Neuronal stem cell (in vitro differentiated cells): ENCODE data around the gene MAPT.

ENCODE experiments used
- DNase-seq: peaks from one replicate; pipeline ENCODE4 v3.0.0-alpha.2; 2013; ENCODE audit warnings: low spot score
- H2AFZ ChIP-seq: one replicate; pipeline ENCODE4 v1.6.1; 2013; ENCODE audit warnings: mild to moderate bottlenecking, low read length, inconsistent platforms
- H2AK5ac ChIP-seq: 2 replicates; pipeline ENCODE4 v1.6.1; 2013; ENCODE audit warnings: low read depth, mild to moderate bottlenecking, inconsistent platforms, low read length, moderate library complexity, mixed read lengths
- H2BK120ac ChIP-seq: 2 replicates; pipeline ENCODE4 v1.6.1; 2013; ENCODE audit warnings: low read depth, mild to moderate bottlenecking, inconsistent platforms, low read length, moderate library complexity, mixed read lengths
- H2BK12ac ChIP-seq: one replicate; pipeline ENCODE4 v1.6.1; 2013; ENCODE audit warnings: low read length, inconsistent platforms
- H2BK15ac ChIP-seq: 2 replicates; pipeline ENCODE4 v1.6.1; 2013; ENCODE audit warnings: mild to moderate bottlenecking, low read length, inconsistent platforms, mixed read lengths
- H2BK5ac ChIP-seq: one replicate; pipeline ENCODE4 v1.6.1; 2013; ENCODE audit warnings: inconsistent platforms, mild to moderate bottlenecking, low read length, moderate library complexity
- H3K14ac ChIP-seq: one replicate; pipeline ENCODE4 v1.6.1; 2013; ENCODE audit warnings: low read length, inconsistent platforms
- H3K18ac ChIP-seq: 2 replicates; pipeline ENCODE4 v1.6.1; 2013; ENCODE audit warnings: low read length, inconsistent platforms
- H3K23ac ChIP-seq: 2 replicates; pipeline ENCODE4 v1.6.1; 2013; ENCODE audit warnings: low read depth, mild to moderate bottlenecking, mixed read lengths, low read length, inconsistent platforms; ENCODE audit not compliant: poor library complexity
- H3K27ac ChIP-seq: replicated peaks from 3 replicates; pipeline ENCODE4 v1.5.1; 2013; ENCODE audit warnings: low read length, inconsistent platforms
- H3K27me3 ChIP-seq, 3 experiments: 2 replicates each; pipeline ENCODE4 v1.6.1; 2013; ENCODE audit warnings: low read length in 3 of 3, mild to moderate bottlenecking in 2 of 3, inconsistent platforms in 1 of 3, low read depth in 1 of 3, mixed read lengths in 1 of 3, moderate library complexity in 1 of 3; ENCODE audit not compliant: control insufficient read depth in 3 of 3, insufficient read depth in 3 of 3
- H3K36me3 ChIP-seq, 2 donors: replicated peaks in 1 of 2; 2 replicates each; pipeline ENCODE4 v1.6.1; 2013; ENCODE audit warnings: low read length in 2 of 2; ENCODE audit not compliant: control insufficient read depth in 2 of 2, insufficient read depth in 2 of 2
- H3K4ac ChIP-seq: 2 replicates; pipeline ENCODE4 v1.6.1; 2013; ENCODE audit warnings: inconsistent platforms, mild to moderate bottlenecking, low read length, moderate library complexity
- H3K4me1 ChIP-seq, 2 donors: 1 replicate in 1 of 2; 2 replicates in 1 of 2; pipeline ENCODE4 v1.6.1; 2013; ENCODE audit warnings: low read length in 2 of 2, low read depth in 1 of 2; ENCODE audit not compliant: control insufficient read depth in 2 of 2, insufficient read depth in 1 of 2
- H3K4me2 ChIP-seq: one replicate; pipeline ENCODE4 v1.6.1; 2013; ENCODE audit warnings: mild to moderate bottlenecking, low read length, inconsistent platforms; ENCODE audit not compliant: insufficient read depth, poor library complexity, severe bottlenecking
- H3K4me3 ChIP-seq, 2 donors: 2 replicates each; pipeline ENCODE4 v1.5.1; 2013; ENCODE audit warnings: low read length in 2 of 2, mild to moderate bottlenecking in 2 of 2, inconsistent platforms in 1 of 2, moderate library complexity in 1 of 2
- H3K79me1 ChIP-seq: one replicate; pipeline ENCODE4 v1.6.1; 2013; ENCODE audit warnings: low read depth, mild to moderate bottlenecking, inconsistent platforms, low read length, moderate library complexity
- H3K9ac ChIP-seq: one replicate; pipeline ENCODE4 v1.6.1; 2013; ENCODE audit warnings: mild to moderate bottlenecking, low read depth, low read length, inconsistent platforms; ENCODE audit not compliant: poor library complexity
- H3K9me3 ChIP-seq, 2 donors: replicated peaks in 1 of 2; 2 replicates each; pipeline versions ENCODE3 to v1.6.1; 2013; ENCODE audit warnings: low read length in 2 of 2, mild to moderate bottlenecking in 2 of 2, inconsistent platforms in 1 of 2, low read depth in 1 of 2, mixed read lengths in 1 of 2, moderate library complexity in 1 of 2; ENCODE audit not compliant: control insufficient read depth in 2 of 2, insufficient read depth in 1 of 2
- H4K8ac ChIP-seq: one replicate; pipeline ENCODE4 v1.6.1; 2013; ENCODE audit warnings: low read depth, mild to moderate bottlenecking, inconsistent platforms, low read length, moderate library complexity
- H4K91ac ChIP-seq: one replicate; pipeline ENCODE4 v1.6.1; 2013; ENCODE audit warnings: low read length, low read depth, mild to moderate bottlenecking, inconsistent platforms; ENCODE audit not compliant: poor library complexity
- WGBS, 2 donors: extraction: QIAGEN DNeasy Blood & Tissue Kit; methylation state at CpG; one replicate each; pipeline ENCODE4 v1.1.7; 2013; ENCODE audit warnings: missing lambda C conversion rate in 2 of 2, mixed read lengths in 1 of 2; ENCODE audit not compliant: insufficient read length in 2 of 2, insufficient replicate concordance in 1 of 2; ENCODE audit errors: extremely low coverage in 2 of 2; 5-methylcytosine and 5-hydroxymethylcytosine counted together

The MAPT gene

DNA sequence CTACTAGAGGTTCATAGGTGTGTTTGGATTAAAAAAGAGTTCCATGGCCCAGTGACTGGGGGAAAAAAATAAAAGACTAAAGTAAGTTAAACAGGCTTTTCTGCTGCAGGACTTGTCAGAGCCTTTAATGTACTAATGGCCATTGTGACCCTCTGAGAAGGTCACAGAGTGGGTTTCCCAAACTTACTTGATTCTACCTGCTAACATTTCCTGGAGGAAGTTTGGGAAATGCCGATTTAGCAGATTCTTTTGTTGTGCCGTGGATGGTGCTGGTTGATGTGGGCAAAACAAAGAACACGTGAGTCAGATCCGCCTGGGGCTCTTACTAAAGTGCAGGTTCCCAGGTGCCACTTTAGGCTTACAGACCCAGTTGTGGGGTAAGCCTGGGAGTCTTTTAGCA, 91.1 kb downstream of the MAPT start:
- WGBS, 2 donors = no CpG with 5 or more reads among the region's 4 CpGs
- Histone ChIP-seq H3K27me3 (peaks cover 0 to 8% (median 0%) of the 10 kb centered on the region in 3 experiments), H2AFZ (no peak overlapping the region), H3K18ac (no peak overlapping the region), H4K91ac (no peak overlapping the region), H2AK5ac (no peak overlapping the region), H3K79me1 (no peaks in the 10 kb centered on the region), H3K27ac (no peak overlapping the region), H3K36me3 (no peaks in the 10 kb centered on the region), H2BK5ac (no peak overlapping the region), H3K4me3 (no peak overlapping the region), H2BK120ac (no peak overlapping the region), H3K4ac (no peak overlapping the region), H3K4me2 (no peak overlapping the region), H3K9me3 (no peaks in the 10 kb centered on the region), H2BK15ac (no peak overlapping the region), H2BK12ac (no peak overlapping the region), H4K8ac (no peak overlapping the region), H3K14ac (no peak overlapping the region), H3K4me1 (peaks cover 0 to 5% of the 10 kb centered on the region in 2 donors), H3K23ac (no peak overlapping the region), H3K9ac (no peak overlapping the region)
- no peak for DNase-seq

- H3K9me3 ChIP-seq = no peaks in the 10 kb centered on the region
- no CpG with 5 or more reads among the region's 4 CpGs for WGBS, 2 donors
- no peak overlapping the region for H2BK5ac ChIP-seq
- H3K4ac ChIP-seq = no peak overlapping the region
- H2AFZ ChIP-seq = no peak overlapping the region
- no peak overlapping the region for H3K14ac ChIP-seq
- no peak overlapping the region for H2AK5ac ChIP-seq
- H3K23ac ChIP-seq = no peak overlapping the region
- no peak overlapping the region for H3K27ac ChIP-seq
- no peak overlapping the region for H3K4me2 ChIP-seq
- H4K91ac ChIP-seq = no peak overlapping the region
- H2BK120ac ChIP-seq = no peak overlapping the region
- H3K4me1 ChIP-seq = peaks cover 0 to 3% of the 10 kb centered on the region in 2 donors
- no peak overlapping the region for H2BK12ac ChIP-seq
- no peak overlapping the region for H3K18ac ChIP-seq
- H3K9ac ChIP-seq = no peak overlapping the region
- H3K36me3 ChIP-seq = no peaks in the 10 kb centered on the region
- peaks cover 0 to 8% (median 0%) of the 10 kb centered on the region in 3 experiments for H3K27me3 ChIP-seq
- H2BK15ac ChIP-seq = no peak overlapping the region
- no peak for DNase-seq
- no peak overlapping the region for H4K8ac ChIP-seq
- H3K79me1 ChIP-seq = no peaks in the 10 kb centered on the region
- no peak overlapping the region for H3K4me3 ChIP-seq
Measured at GRCh38 chr17:45986056-45986455, 91.7 kb downstream of the MAPT start.

- no peak overlapping the region for H3K4me3 ChIP-seq
- no peak overlapping the region for H2BK120ac ChIP-seq
- H3K4me1 ChIP-seq = peaks cover 0 to 5% of the 10 kb centered on the region in 2 donors
- H3K9me3 ChIP-seq = no peaks in the 10 kb centered on the region
- H3K79me1 ChIP-seq = no peaks in the 10 kb centered on the region
- peaks cover 0 to 8% (median 0%) of the 10 kb centered on the region in 3 experiments for H3K27me3 ChIP-seq
- H3K23ac ChIP-seq = no peak overlapping the region
- no peak overlapping the region for H3K4me2 ChIP-seq
- no peak overlapping the region for H2AFZ ChIP-seq
- no peak overlapping the region for H4K91ac ChIP-seq
- DNase-seq = no peak
- no peak overlapping the region for H3K9ac ChIP-seq
- no peak overlapping the region for H2BK5ac ChIP-seq
- H3K14ac ChIP-seq = peak overlapping the region; percentile 0
- H4K8ac ChIP-seq = no peak overlapping the region
- no CpG with 5 or more reads among the region's 5 CpGs for WGBS, 2 donors
- no peak overlapping the region for H2BK12ac ChIP-seq
- no peak overlapping the region for H3K18ac ChIP-seq
- no peak overlapping the region for H3K4ac ChIP-seq
- no peak overlapping the region for H2BK15ac ChIP-seq
- H3K36me3 ChIP-seq = no peaks in the 10 kb centered on the region
- no peak overlapping the region for H3K27ac ChIP-seq
- H2AK5ac ChIP-seq = no peak overlapping the region
Measured at GRCh38 chr17:45987706-45988105, 93.4 kb downstream of the MAPT start.

- Histone ChIP-seq H2AFZ (no peak overlapping the region), H3K36me3 (no peaks in the 10 kb centered on the region), H3K4me3 (no peak overlapping the region), H2AK5ac (no peak overlapping the region), H3K4me2 (no peak overlapping the region), H3K4ac (no peak overlapping the region), H3K9me3 (no peaks in the 10 kb centered on the region), H2BK120ac (no peak overlapping the region), H4K91ac (no peak overlapping the region), H3K14ac (no peak overlapping the region), H3K9ac (no peak overlapping the region), H3K27me3 (peaks cover 0 to 5% (median 0%) of the 10 kb centered on the region in 3 experiments), H3K23ac (no peak overlapping the region), H2BK15ac (no peak overlapping the region), H2BK12ac (no peak overlapping the region), H3K27ac (no peak overlapping the region), H3K79me1 (no peaks in the 10 kb centered on the region), H4K8ac (no peak overlapping the region), H2BK5ac (no peak overlapping the region), H3K18ac (no peak overlapping the region), H3K4me1 (peaks cover 0 to 12% of the 10 kb centered on the region in 2 donors)
- WGBS, 2 donors = no CpG with 5 or more reads among the region's 3 CpGs
- no peak for DNase-seq
Measured at GRCh38 chr17:45989759-45990158, 95.4 kb downstream of the MAPT start.
